Measurements from ENCODE around the gene RRBP1.
A peak's percentile ranks its signal among the peaks of the same experiment; 100 is the strongest.

The RRBP1 gene

DNA sequence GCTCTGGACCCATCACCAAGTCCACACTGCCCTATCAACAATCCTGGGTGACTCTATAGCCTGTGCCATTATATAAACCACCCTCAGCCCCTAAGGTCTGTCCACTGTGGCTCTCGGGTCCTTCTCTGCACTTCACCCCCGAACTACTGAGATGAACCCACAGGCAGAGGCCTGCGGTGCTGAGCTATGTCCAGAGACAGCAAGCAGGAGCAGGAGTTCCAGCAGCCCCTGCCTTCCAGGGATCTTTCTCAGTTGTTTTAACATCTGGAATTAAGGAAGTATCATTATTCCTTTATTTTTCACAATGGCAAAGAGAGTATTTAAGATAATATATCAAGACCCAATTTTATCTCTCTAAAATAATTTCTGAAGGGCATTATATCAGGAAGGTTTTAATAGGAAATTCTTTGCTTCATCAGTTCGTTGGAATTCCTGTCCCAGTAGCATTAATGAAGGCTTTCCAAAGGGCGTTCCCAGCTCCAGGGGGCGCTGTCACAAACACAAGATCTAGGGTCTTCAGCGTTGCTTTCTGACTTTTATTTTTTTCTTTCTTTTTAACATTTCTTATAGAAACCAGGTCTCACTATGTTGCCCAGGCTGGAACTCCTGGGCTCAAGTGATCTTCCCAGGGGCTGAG, 27.3 kb downstream of the RRBP1 start:
- no peak overlapping the region for H3K9ac ChIP-seq (ENCODE audit: low read depth, low read length)
- no peak overlapping the region for H3K4me3 ChIP-seq (ENCODE audit: low read depth in 1 of 2, low read length in 2 of 2)
- H3K79me2 ChIP-seq (ENCODE audit: insufficient read depth, low read length) = peaks cover 10% of the 10 kb centered on the region; the same call in 1 of the 2 replicates
- peaks cover 56% of the 10 kb centered on the region for H3K36me3 ChIP-seq (ENCODE audit: insufficient read depth, low read length)
- H3K4me1 ChIP-seq (ENCODE audit: insufficient read depth, low read length) = no peaks in the 10 kb centered on the region
- H3K27ac ChIP-seq (ENCODE audit: low read length) = no peak overlapping the region
- H4K20me1 ChIP-seq (ENCODE audit: insufficient read depth, low read length) = peaks cover 28% of the 10 kb centered on the region
- TF ChIP-seq CTCF (IDR thresholded peaks at IDR 0.05; ENCODE audit: borderline replicate concordance, extremely low read depth, low read length, poor library complexity, severe bottlenecking) (peak; percentile 57), EZH2 (IDR thresholded peaks at IDR 0.05; ENCODE audit: borderline replicate concordance, low read depth, low read length, severe bottlenecking) (no peak)
- H2AFZ ChIP-seq (ENCODE audit: low read depth, low read length) = no peak overlapping the region
- no peaks in the 10 kb centered on the region for H3K9me3 ChIP-seq (ENCODE audit: insufficient read depth, low read length, severe bottlenecking)
- ATAC-seq (ENCODE audit: insufficient read depth, low read depth) (no peak; the same call in 2 of the 3 replicates), DNase-seq (no peak)
- H3K4me2 ChIP-seq (ENCODE audit: insufficient read depth, low read length) = no peak overlapping the region
- H3K27me3 ChIP-seq (ENCODE audit: insufficient read depth, low read length, poor library complexity) = no peaks in the 10 kb centered on the region

GRCh38 chr20:17653835-17654648, 28.0 kb downstream of the RRBP1 start:
- no peak for DNase-seq
- Histone ChIP-seq H3K4me2 (ENCODE audit: insufficient read depth, low read length) (no peak overlapping the region), H3K79me2 (ENCODE audit: insufficient read depth, low read length) (0 out of 2 replicates have a peak, but pooled peaks cover 10% of the 10 kb centered on the region)

GRCh38 chr20:17652411-17652810, 29.6 kb downstream of the RRBP1 start:
- peaks cover 40% of the 10 kb centered on the region for H4K20me1 ChIP-seq (ENCODE audit: insufficient read depth, low read length)
- TF ChIP-seq CTCF (IDR thresholded peaks at IDR 0.05; ENCODE audit: borderline replicate concordance, extremely low read depth, low read length, poor library complexity, severe bottlenecking) = no peak
- no peak for TF ChIP-seq EZH2 (IDR thresholded peaks at IDR 0.05; ENCODE audit: borderline replicate concordance, low read depth, low read length, severe bottlenecking)
- H3K4me2 ChIP-seq (ENCODE audit: insufficient read depth, low read length) = no peak overlapping the region
- no peak overlapping the region for H2AFZ ChIP-seq (ENCODE audit: low read depth, low read length)
- no peaks in the 10 kb centered on the region for H3K4me1 ChIP-seq (ENCODE audit: insufficient read depth, low read length)
- no peak overlapping the region for H3K9ac ChIP-seq (ENCODE audit: low read depth, low read length)
- H3K9me3 ChIP-seq (ENCODE audit: insufficient read depth, low read length, severe bottlenecking) = no peaks in the 10 kb centered on the region
- DNase-seq (no peak), ATAC-seq (ENCODE audit: insufficient read depth, low read depth) (no peak)
- peaks cover 39% of the 10 kb centered on the region for H3K36me3 ChIP-seq (ENCODE audit: insufficient read depth, low read length)
- H3K79me2 ChIP-seq (ENCODE audit: insufficient read depth, low read length) = 0 out of 2 replicates have a peak, but pooled peaks cover 10% of the 10 kb centered on the region
- H3K27me3 ChIP-seq (ENCODE audit: insufficient read depth, low read length, poor library complexity) = no peaks in the 10 kb centered on the region
- H3K27ac ChIP-seq (ENCODE audit: low read length) = no peak overlapping the region
- no peak overlapping the region for H3K4me3 ChIP-seq (ENCODE audit: low read depth in 1 of 2, low read length in 2 of 2)

More at GRCh38 chr20:17653835-17654648, 28.0 kb downstream of the RRBP1 start:
- H3K9me3 ChIP-seq (ENCODE audit: insufficient read depth, low read length, severe bottlenecking) = no peaks in the 10 kb centered on the region
- H3K4me3 ChIP-seq (ENCODE audit: low read depth in 1 of 2, low read length in 2 of 2) = no peak overlapping the region
- no peak overlapping the region for H2AFZ ChIP-seq (ENCODE audit: low read depth, low read length)
- H3K27me3 ChIP-seq (ENCODE audit: insufficient read depth, low read length, poor library complexity) = no peaks in the 10 kb centered on the region
- H3K27ac ChIP-seq (ENCODE audit: low read length) = no peak overlapping the region
- H4K20me1 ChIP-seq (ENCODE audit: insufficient read depth, low read length) = peaks cover 30% of the 10 kb centered on the region
- no peaks in the 10 kb centered on the region for H3K4me1 ChIP-seq (ENCODE audit: insufficient read depth, low read length)
- TF ChIP-seq CTCF (IDR thresholded peaks at IDR 0.05; ENCODE audit: borderline replicate concordance, extremely low read depth, low read length, poor library complexity, severe bottlenecking) (no peak), EZH2 (IDR thresholded peaks at IDR 0.05; ENCODE audit: borderline replicate concordance, low read depth, low read length, severe bottlenecking) (no peak)
- peaks cover 53% of the 10 kb centered on the region for H3K36me3 ChIP-seq (ENCODE audit: insufficient read depth, low read length)
- H3K9ac ChIP-seq (ENCODE audit: low read depth, low read length) = no peak overlapping the region
- ATAC-seq (ENCODE audit: insufficient read depth, low read depth) = no peak
